ENCODE data around the gene NOSTRIN. TPM values are rescaled to one million over a fixed set of nuclear protein-coding genes. Genes with fewer than 3 reads are reported as not detected.

The NOSTRIN gene
- total RNA-seq, 1 experiment from 2014 or later: 9.8 TPM

- Mint-ChIP-seq H3K27me3 (ENCODE audit: insufficient read depth, unreplicated experiment) (peaks cover 8% of the 10 kb centered on the region), H3K4me3 (ENCODE audit: unreplicated experiment) (no peak overlapping the region), H3K27ac (ENCODE audit: unreplicated experiment) (no peak overlapping the region), H3K9me3 (ENCODE audit: unreplicated experiment) (no peaks in the 10 kb centered on the region), H3K4me1 (ENCODE audit: low read depth, unreplicated experiment) (no peaks in the 10 kb centered on the region), H3K36me3 (ENCODE audit: insufficient read depth, unreplicated experiment) (no peaks in the 10 kb centered on the region)
- Histone ChIP-seq H3K9me3 (no peaks in the 10 kb centered on the region), H3K4me1 (no peaks in the 10 kb centered on the region), H3K27me3 (replicated peaks; ENCODE audit: control insufficient read depth, insufficient read depth, low read length) (no peaks in the 10 kb centered on the region; the same call in 1 of the 2 replicates), H3K36me3 (ENCODE audit: control insufficient read depth, insufficient read depth, low read length) (no peaks in the 10 kb centered on the region), H3K4me3 (ENCODE audit: low read depth, low read length) (no peak overlapping the region)
- no peak for TF ChIP-seq CTCF (IDR thresholded peaks at IDR 0.05; ENCODE audit: insufficient read depth in 1 of 2, low read depth in 1 of 2, low read length in 1 of 2, severe bottlenecking in 1 of 2, unreplicated experiment in 1 of 2)
- intact Hi-C loops (cut with micrococcal nuclease; ENCODE audit: unreplicated experiment): no loop called here
- ChIA-PET POLR2A (no interaction called here), CTCF (no interaction called here)
- DNase-seq: no peak
- BruUV-seq (replicated peaks): no TSS peak
Measured at GRCh38 chr2:168903888-168904287, 101.5 kb downstream of the NOSTRIN start.

- ChIA-PET POLR2A (no interaction called here), CTCF (no interaction called here)
- no peaks in the 10 kb centered on the region for H3K9me3 Mint-ChIP-seq (ENCODE audit: unreplicated experiment)
- BruUV-seq (replicated peaks): no TSS peak
- DNase-seq: no peak
- H3K4me3 Mint-ChIP-seq (ENCODE audit: unreplicated experiment): no peak overlapping the region
- H3K9me3 ChIP-seq: no peaks in the 10 kb centered on the region
- no peak overlapping the region for H3K4me3 ChIP-seq (ENCODE audit: low read depth, low read length)
- H3K4me1 Mint-ChIP-seq (ENCODE audit: low read depth, unreplicated experiment): no peaks in the 10 kb centered on the region
- peaks cover 9% of the 10 kb centered on the region for H3K27me3 Mint-ChIP-seq (ENCODE audit: insufficient read depth, unreplicated experiment)
- H3K27me3 ChIP-seq (replicated peaks; ENCODE audit: control insufficient read depth, insufficient read depth, low read length): no peaks in the 10 kb centered on the region; the same call in 1 of the 2 replicates
- H3K27ac Mint-ChIP-seq (ENCODE audit: unreplicated experiment): no peak overlapping the region
- intact Hi-C loops (cut with micrococcal nuclease; ENCODE audit: unreplicated experiment): no loop called here
- H3K36me3 ChIP-seq (ENCODE audit: control insufficient read depth, insufficient read depth, low read length): no peaks in the 10 kb centered on the region
- no peak for TF ChIP-seq CTCF (IDR thresholded peaks at IDR 0.05; ENCODE audit: insufficient read depth in 1 of 2, low read depth in 1 of 2, low read length in 1 of 2, severe bottlenecking in 1 of 2, unreplicated experiment in 1 of 2)
- no peaks in the 10 kb centered on the region for H3K36me3 Mint-ChIP-seq (ENCODE audit: insufficient read depth, unreplicated experiment)
- no peaks in the 10 kb centered on the region for H3K4me1 ChIP-seq
Measured at GRCh38 chr2:168904358-168904757, 101.9 kb downstream of the NOSTRIN start.

GRCh38 chr2:168907940-168908662, 105.7 kb downstream of the NOSTRIN start:
- H3K27me3 Mint-ChIP-seq (ENCODE audit: insufficient read depth, unreplicated experiment): peaks cover 15% of the 10 kb centered on the region
- no peaks in the 10 kb centered on the region for H3K9me3 Mint-ChIP-seq (ENCODE audit: unreplicated experiment)
- intact Hi-C loops (cut with micrococcal nuclease; ENCODE audit: unreplicated experiment): no loop called here

More at GRCh38 chr2:168907940-168908662, 105.7 kb downstream of the NOSTRIN start:
- Histone ChIP-seq H3K36me3 (ENCODE audit: control insufficient read depth, insufficient read depth, low read length) (no peaks in the 10 kb centered on the region), H3K27me3 (replicated peaks; ENCODE audit: control insufficient read depth, insufficient read depth, low read length) (no peaks in the 10 kb centered on the region; the same call in 1 of the 2 replicates), H3K4me1 (no peaks in the 10 kb centered on the region), H3K4me3 (ENCODE audit: low read depth, low read length) (no peak overlapping the region), H3K9me3 (no peaks in the 10 kb centered on the region)
- BruUV-seq (replicated peaks): no TSS peak
- H3K27ac Mint-ChIP-seq (ENCODE audit: unreplicated experiment): no peak overlapping the region
- no peak overlapping the region for H3K4me3 Mint-ChIP-seq (ENCODE audit: unreplicated experiment)
- CTCF ChIA-PET: no interaction called here
- TF ChIP-seq CTCF (IDR thresholded peaks at IDR 0.05; ENCODE audit: insufficient read depth in 1 of 2, low read depth in 1 of 2, low read length in 1 of 2, severe bottlenecking in 1 of 2, unreplicated experiment in 1 of 2): no peak
- H3K4me1 Mint-ChIP-seq (ENCODE audit: low read depth, unreplicated experiment): no peaks in the 10 kb centered on the region
- DNase-seq: no peak
- H3K36me3 Mint-ChIP-seq (ENCODE audit: insufficient read depth, unreplicated experiment): no peaks in the 10 kb centered on the region
- POLR2A ChIA-PET: no interaction called here
